ENCODE measurements around the gene CASP3.
"Not testable (repeated sequence)": the region's sequence is repeated elsewhere in the genome, so short reads cannot be mapped to it uniquely, and the experiment has no call there.

DNA sequence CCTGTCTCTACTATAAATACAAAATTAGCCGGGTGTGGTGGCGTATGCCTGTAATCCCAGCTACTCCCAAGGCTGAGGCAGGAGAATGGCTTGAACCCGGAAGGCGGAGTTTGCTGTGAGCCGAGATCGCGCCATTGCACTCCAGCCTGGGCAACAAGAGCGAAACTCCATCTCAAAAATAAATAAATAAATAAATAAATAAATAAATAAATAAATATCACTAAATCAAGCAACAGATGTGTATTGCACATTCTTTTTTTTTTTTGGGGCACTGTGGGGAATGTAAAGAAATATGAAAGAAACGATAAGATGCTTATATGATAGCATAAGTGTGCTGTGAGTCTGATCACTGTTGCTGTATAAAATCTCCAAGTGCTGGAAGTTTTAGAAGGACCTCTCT lies 8.6 kb upstream of the CASP3 start:
- TF ChIP-seq, protein P1, sequence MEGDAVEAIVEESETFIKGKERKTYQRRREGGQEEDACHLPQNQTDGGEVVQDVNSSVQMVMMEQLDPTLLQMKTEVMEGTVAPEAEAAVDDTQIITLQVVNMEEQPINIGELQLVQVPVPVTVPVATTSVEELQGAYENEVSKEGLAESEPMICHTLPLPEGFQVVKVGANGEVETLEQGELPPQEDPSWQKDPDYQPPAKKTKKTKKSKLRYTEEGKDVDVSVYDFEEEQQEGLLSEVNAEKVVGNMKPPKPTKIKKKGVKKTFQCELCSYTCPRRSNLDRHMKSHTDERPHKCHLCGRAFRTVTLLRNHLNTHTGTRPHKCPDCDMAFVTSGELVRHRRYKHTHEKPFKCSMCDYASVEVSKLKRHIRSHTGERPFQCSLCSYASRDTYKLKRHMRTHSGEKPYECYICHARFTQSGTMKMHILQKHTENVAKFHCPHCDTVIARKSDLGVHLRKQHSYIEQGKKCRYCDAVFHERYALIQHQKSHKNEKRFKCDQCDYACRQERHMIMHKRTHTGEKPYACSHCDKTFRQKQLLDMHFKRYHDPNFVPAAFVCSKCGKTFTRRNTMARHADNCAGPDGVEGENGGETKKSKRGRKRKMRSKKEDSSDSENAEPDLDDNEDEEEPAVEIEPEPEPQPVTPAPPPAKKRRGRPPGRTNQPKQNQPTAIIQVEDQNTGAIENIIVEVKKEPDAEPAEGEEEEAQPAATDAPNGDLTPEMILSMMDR (conservative IDR thresholded peaks at IDR 0.05; ENCODE audit: low read depth, low read length) = not testable (repeated sequence)
- TF ChIP-seq EZH2phosphoT487 (IDR thresholded peaks at IDR 0.05; ENCODE audit: borderline replicate concordance, low read length); EZH2 (IDR thresholded peaks at IDR 0.05; ENCODE audit: low read length, unreplicated experiment): not testable (repeated sequence)
